ENCODE data around the gene ARRDC2. TPM values are rescaled to one million over a fixed set of nuclear protein-coding genes. Genes with fewer than 3 reads are reported as not detected.

Gene ARRDC2
- total and polyA plus RNA-seq, 10 of the 15 experiments (the other 5 are each of a cell fraction or from before 2014, with no cell fraction given), result 0.48 to 10.1 (median 4.8) TPM

- TF ChIP-seq ZBTB40 (IDR thresholded peaks at IDR 0.05; ENCODE audit: borderline replicate concordance) (no peak), EGR1 (IDR thresholded peaks at IDR 0.05; ENCODE audit: borderline replicate concordance in 1 of 2, low read depth in 2 of 2, low read length in 2 of 2) (no peak), SREBF1 (IDR thresholded peaks at IDR 0.05; ENCODE audit: low read length) (no peak), RBBP5 (conservative IDR thresholded peaks at IDR 0.05) (no peak), NRF1 (conservative IDR thresholded peaks at IDR 0.05; ENCODE audit: low read depth, low read length) (no peak), SKIL (IDR thresholded peaks at IDR 0.05; ENCODE audit: low read depth, poor library complexity, severe bottlenecking) (no peak), RCOR1 (conservative IDR thresholded peaks at IDR 0.05; ENCODE audit: low read depth, low read length) (no peak), TCF12 (IDR thresholded peaks at IDR 0.05; ENCODE audit: low read depth, low read length) (no peak), PAX5 (IDR thresholded peaks at IDR 0.05; ENCODE audit: borderline replicate concordance, low read depth, low read length) (no peak), ZNF207 (IDR thresholded peaks at IDR 0.05; ENCODE audit: borderline replicate concordance) (no peak), HDAC2 (IDR thresholded peaks at IDR 0.05) (no peak), POLR2A (IDR thresholded peaks at IDR 0.05; ENCODE audit: low read depth, low read length) (no peak), FOXK2 (IDR thresholded peaks at IDR 0.05) (no peak), STAT3 (IDR thresholded peaks at IDR 0.05; ENCODE audit: low read depth, low read length) (no peak), PBX3 (IDR thresholded peaks at IDR 0.05; ENCODE audit: insufficient replicate concordance, low read depth, low read length) (no peak), CEBPB (IDR thresholded peaks at IDR 0.05; ENCODE audit: borderline replicate concordance in 1 of 2, low read depth in 2 of 2, low read length in 2 of 2) (no peak), IRF4 (IDR thresholded peaks at IDR 0.05; ENCODE audit: low read depth, low read length) (no peak)
These were observed 38.2 kb downstream of the ARRDC2 start for GRCh38 chr19:18046059-18046718.

More at GRCh38 chr19:18046059-18046718, 38.2 kb downstream of the ARRDC2 start:
- H3K9me3 ChIP-seq (replicated peaks; ENCODE audit: control insufficient read depth, insufficient read depth, low read length), result peaks cover 2% of the 10 kb centered on the region; the same call in 1 of the 3 replicates
- H3K36me3 ChIP-seq (ENCODE audit: control insufficient read depth in 2 of 2, insufficient read depth in 2 of 2, low read length in 1 of 2), result no peaks in the 10 kb centered on the region
- no TSS peak for BruUV-seq (replicated peaks)
- intact Hi-C loops (cut with micrococcal nuclease; ENCODE audit: unreplicated experiment) (no loop called here), in situ Hi-C loops (cut with MboI) (no loop called here)
- FAIRE-seq, result no peak
- H3K4me3 ChIP-seq, result no peak overlapping the region
- no peak overlapping the region for H3K27ac ChIP-seq (ENCODE audit: control insufficient read depth, insufficient read depth)
- no peaks in the 10 kb centered on the region for H4K20me1 ChIP-seq (ENCODE audit: control insufficient read depth, insufficient read depth)
- ChIA-PET POLR2A (interaction anchor here (1.9 kb wide), 1 partner anchor 24 kb away, joined by 16 read pairs; no protein-coding TSS in a partner anchor), CTCF (interaction anchor here (3.6 kb wide), 1 partner anchor 11 kb away, joined by 29 read pairs; no protein-coding TSS in a partner anchor), RAD21 (ENCODE audit: unreplicated experiment) (interaction anchor here (0.6 to 2.3 kb wide), 2 partner anchors 22 to 41 kb away, joined by 3 to 12 read pairs; no protein-coding TSS in a partner anchor), SMC1A (ENCODE audit: uncharacterized antibody, unreplicated experiment) (no interaction called here)
- H3K9ac ChIP-seq (ENCODE audit: control insufficient read depth, insufficient read depth, low read length), result no peak overlapping the region
- WGBS (ENCODE audit: insufficient coverage, insufficient replicate concordance, low lambda C conversion rate, missing lambda C conversion rate), result 83% methylated on average over 14 of the region's 14 CpGs
- no peaks in the 10 kb centered on the region for H3K79me2 ChIP-seq (ENCODE audit: control insufficient read depth, insufficient read depth, low read length)
- no peak for DNase-seq (ENCODE audit: low read depth, low spot score)
- H2AFZ ChIP-seq (ENCODE audit: control insufficient read depth, low read depth, low read length), result no peak overlapping the region
- ATAC-seq, result no peak
- peaks cover 15% of the 10 kb centered on the region for H3K4me1 ChIP-seq (ENCODE audit: control insufficient read depth, insufficient read depth, low read length)
- H3K27me3 ChIP-seq (replicated peaks in 1 of 2; ENCODE audit: control insufficient read depth in 2 of 2, insufficient read depth in 2 of 2, low read length in 1 of 2), result no peaks in the 10 kb centered on the region; a peak in 2 of 4 replicates
- no peak overlapping the region for H3K4me2 ChIP-seq (ENCODE audit: control insufficient read depth, insufficient read depth)

All from GM12878 (cell line).